Activated T-helper 1 cell treated with anti-CD3 and anti-CD28 coated beads, Interleukin-2, amount 50 U/mL, for 16 hours (primary cell): ENCODE data around the gene ANO10.
"Not testable (repeated sequence)": the region's sequence is repeated elsewhere in the genome, so short reads cannot be mapped to it uniquely, and the experiment has no call there.

Experiments
- DNase-seq, 2 donors: peaks; one replicate each; pipeline ENCODE4 v3.0.0-alpha.2; 2020; ENCODE audit warnings: low read depth in 1 of 2, low spot score in 1 of 2

The ANO10 gene

DNA sequence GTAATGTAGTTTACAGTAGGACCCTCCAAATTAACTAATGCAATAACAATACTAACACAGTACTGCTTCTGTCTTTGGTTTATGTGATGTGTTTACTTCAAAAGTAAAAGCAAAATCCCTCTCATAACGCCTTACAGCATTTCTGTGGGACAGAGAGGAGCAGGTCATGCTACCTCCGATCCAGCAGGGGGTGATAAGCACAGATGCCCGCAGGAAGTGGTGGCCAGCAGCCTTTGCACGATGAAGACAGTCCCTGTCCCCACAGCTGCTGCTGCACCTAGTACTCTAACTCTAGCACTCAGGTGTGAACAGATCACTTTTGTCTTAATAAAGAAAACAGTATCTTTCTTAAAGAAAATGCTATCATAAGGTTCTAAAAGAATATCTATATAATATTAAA lies 38.3 kb downstream of the ANO10 start:
- DNase-seq = no peak

DNA sequence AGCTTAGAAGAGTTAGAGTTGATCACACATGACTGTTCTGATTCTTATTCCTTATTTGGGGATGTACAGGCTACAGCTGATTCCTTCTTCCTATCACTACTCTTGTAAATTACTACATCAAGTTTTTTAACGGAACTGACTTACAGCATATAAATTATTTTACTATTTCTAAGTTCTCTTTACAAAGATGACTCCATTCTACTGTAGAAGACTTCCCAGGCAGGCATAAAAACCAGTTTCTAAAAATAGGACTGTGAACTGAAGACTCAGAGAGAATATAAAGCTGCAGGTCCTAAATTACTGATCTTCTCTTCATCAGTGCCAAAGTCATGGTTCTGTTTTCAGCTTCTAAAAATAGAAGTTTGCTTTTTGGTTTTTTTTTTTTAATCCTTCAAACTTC lies 38.9 kb downstream of the ANO10 start:
- DNase-seq = no peak

GRCh38 chr3:43581343-43581742 lies 40.5 kb downstream of the ANO10 start:
- no peak for DNase-seq

DNA sequence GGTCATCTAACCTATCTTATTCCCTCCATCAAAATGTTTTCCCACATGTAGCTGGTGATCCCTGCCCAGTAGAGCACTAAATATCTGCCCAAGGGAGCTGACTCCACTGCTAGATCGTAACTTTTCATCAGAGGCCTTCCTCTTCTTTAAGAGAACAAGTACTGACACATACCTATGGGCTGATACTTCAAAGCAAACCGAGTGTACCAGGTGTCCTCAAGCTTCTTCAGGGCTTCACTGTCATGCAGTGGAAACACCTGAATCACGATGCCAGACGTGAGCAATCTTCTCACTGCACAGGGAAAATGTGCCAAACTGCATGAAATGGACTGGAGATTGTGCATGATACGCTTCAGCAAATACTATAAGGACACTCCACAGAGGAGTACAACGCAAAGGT lies 41.6 kb downstream of the ANO10 start:
- no peak for DNase-seq

- no peak for DNase-seq
Measured at GRCh38 chr3:43573576-43573975, 48.2 kb downstream of the ANO10 start.

- not testable (repeated sequence) for DNase-seq
Measured at GRCh38 chr3:43565661-43566341, 56.0 kb downstream of the ANO10 start.

DNA sequence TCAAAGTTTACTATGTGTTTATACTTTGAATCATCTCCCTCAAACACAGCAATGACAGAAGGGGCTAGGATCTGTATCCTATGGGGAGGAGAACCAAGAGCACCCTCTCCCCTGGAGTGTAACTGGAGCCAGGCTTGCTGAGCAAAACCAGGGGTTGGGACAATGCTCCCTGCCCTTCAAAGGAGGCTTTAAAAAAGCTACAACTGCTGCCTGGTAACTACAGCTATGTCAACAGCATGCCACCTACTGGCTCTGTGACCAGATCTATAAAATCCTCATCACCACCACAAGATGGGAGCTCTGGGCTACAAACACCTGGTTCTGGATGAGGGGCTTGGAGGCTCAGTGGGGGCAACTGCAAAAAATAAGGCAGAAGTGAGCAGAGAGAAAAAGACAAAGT lies 61.9 kb downstream of the ANO10 start:
- no peak for DNase-seq

- DNase-seq = no peak
Measured at GRCh38 chr3:43558171-43558570, 63.6 kb downstream of the ANO10 start.

- no peak for DNase-seq
Measured at GRCh38 chr3:43549626-43550290, 72.1 kb downstream of the ANO10 start.

- DNase-seq = not testable (repeated sequence)
Measured at GRCh38 chr3:43544277-43544676, 77.5 kb downstream of the ANO10 start.

GRCh38 chr3:43542328-43543043 lies 79.3 kb downstream of the ANO10 start:
- DNase-seq = no peak

DNA sequence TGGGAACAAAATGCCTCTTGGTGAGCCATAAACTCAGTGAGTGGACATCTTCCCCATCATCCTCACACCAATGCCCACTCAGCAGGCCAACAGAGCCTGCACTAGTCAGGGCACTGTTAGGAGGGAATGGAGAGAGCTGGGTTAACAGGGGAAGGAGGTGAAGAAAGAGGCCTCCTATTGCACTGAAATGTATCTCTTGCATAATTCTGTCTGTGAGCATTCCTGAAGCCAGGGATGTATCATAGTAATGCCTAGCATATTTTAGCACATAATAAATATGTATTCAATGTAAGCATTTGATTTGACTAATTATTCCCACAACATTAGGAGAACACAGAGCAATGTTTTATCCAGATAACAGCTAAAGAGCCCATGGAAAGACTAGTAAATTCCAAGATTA lies 81.2 kb downstream of the ANO10 start:
- no peak for DNase-seq

GRCh38 chr3:43539321-43539720 lies 82.5 kb downstream of the ANO10 start:
- DNase-seq = no peak

GRCh38 chr3:43537225-43537624 lies 84.6 kb downstream of the ANO10 start:
- no peak for DNase-seq

- DNase-seq = no peak
Measured at GRCh38 chr3:43534675-43535074, 87.1 kb downstream of the ANO10 start.

- DNase-seq = no peak
Measured at GRCh38 chr3:43533009-43533408, 88.8 kb downstream of the ANO10 start.

GRCh38 chr3:43531835-43532234 lies 90.0 kb downstream of the ANO10 start:
- no peak for DNase-seq

DNA sequence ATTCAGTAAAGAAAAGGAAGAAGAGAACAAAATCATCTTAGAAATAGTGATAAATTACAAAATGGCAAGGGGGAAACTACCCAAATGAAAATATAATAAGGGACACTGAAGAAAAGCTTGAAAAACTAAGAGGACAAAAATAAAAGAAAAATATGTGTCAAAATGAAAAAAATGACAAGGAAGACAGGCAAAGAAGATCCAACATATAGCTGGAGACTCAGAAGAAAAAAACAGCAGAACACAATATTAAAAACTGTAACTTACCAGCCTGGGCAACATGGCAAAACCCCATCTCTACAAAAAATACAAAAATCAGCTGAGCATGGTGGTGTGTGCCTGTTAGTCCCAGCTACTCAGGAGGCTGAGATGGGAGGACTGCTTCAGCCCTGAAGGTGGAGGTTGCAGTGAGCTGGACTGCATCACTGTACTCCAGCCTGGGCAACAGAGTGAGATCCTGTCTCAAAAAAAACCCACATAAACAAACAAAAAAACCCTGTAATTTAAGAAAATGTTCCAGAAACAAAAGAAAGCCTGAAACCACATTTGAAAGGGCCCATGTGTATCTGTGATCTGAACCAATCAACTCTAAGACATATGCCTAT lies 93.2 kb downstream of the ANO10 start:
- DNase-seq = no peak

DNA sequence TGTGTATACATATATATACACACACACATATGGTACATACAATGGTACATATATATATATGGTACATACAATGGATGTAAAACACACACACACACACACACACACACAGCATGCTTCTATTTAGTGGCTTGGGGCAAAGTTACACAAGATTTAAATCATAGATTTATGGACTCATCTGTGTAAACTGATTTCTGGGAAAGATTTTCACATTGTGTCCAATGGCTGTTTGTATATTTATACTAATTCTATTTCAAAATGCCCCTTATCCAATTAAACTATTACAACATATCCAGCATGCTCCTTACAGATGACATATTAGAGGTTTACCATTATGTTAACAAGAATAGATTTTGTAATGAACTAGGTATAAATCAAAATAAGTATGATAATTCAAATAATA lies 94.9 kb downstream of the ANO10 start:
- no peak for DNase-seq

DNA sequence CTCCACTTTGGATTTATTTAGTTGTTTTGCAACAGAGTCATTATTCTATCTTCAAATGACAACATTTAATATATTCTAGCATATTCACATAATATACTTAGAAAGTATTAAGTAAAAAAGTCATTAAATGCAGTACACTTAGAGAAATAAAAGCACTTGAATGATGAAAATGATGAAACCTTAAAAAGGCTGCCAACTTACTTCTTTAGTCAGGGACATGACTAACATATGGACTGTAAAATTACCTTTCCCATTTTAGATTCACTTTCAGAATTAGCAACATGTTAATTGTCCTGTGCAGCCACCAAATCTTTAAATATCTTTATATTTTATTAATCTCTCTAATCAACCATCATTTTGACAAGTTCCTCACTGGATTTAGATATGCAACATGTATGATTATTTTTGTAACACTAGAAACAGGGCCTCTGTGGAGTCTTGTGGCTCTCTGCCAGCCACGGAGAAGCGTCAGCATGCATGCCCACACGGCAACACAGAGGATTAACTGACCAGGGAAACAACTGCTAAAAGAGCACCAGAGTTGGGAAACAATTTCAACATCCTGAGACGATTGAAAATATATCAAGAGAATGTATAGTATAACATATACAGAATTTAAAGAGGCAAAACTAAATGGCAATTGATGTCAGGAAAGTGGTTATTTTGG lies 95.7 kb downstream of the ANO10 start:
- no peak for DNase-seq

DNA sequence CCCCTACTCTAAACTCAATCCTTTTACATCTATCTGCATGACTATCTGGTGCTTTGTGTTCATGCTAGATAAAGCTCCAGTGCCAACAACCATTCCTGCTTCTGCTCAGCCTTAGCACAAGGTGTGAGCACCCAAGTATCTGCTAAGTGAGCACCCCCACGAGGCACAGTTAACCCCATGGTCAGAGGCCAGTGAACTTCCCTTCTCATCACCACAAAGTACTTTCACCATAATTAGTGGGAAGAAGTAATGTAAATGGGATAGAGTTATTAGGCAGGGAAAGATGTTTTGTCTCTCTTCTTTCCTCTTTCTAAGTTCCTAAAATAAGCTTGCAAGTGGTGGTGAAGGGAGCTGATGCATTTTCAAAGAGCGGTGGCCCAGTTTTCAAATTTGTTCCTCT lies 96.4 kb downstream of the ANO10 start:
- DNase-seq = no peak
